Ishikawa (cell line): Measurements from ENCODE around the gene SLC6A3.

Source experiments
- CEBPB ChIP-seq: IDR thresholded peaks from 2 replicates; pipeline ENCODE4 v1.6.1; 2012
- CREB1 ChIP-seq: IDR thresholded peaks from 2 replicates; pipeline ENCODE4 v1.6.1; 2012; ENCODE audit warnings: low read depth
- EGR1 ChIP-seq: IDR thresholded peaks from 2 replicates; pipeline ENCODE4 v1.6.1; 2012
- EP300 ChIP-seq: IDR thresholded peaks from 2 replicates; pipeline ENCODE4 v1.6.1; 2012; ENCODE audit warnings: borderline replicate concordance
- FOXM1 ChIP-seq: IDR thresholded peaks from 2 replicates; pipeline ENCODE4 v1.6.1; 2012; ENCODE audit warnings: low read depth, borderline replicate concordance
- RAD21 ChIP-seq: IDR thresholded peaks from 2 replicates; pipeline ENCODE4 v1.6.1; 2012; ENCODE audit warnings: low read depth
- REST ChIP-seq: IDR thresholded peaks from 2 replicates; pipeline ENCODE4 v1.6.1; 2012; ENCODE audit warnings: low read depth, mild to moderate bottlenecking
- TAF1 ChIP-seq: IDR thresholded peaks from 2 replicates; pipeline ENCODE4 v1.6.1; 2012; ENCODE audit warnings: low read depth, mild to moderate bottlenecking
- TEAD4 ChIP-seq: IDR thresholded peaks from 2 replicates; pipeline ENCODE4 v1.6.1; 2012
- ZBTB7A ChIP-seq: IDR thresholded peaks from 2 replicates; pipeline ENCODE4 v1.6.1; 2012; ENCODE audit warnings: low read depth
- TF ChIP-seq, protein P1 (sequence below): IDR thresholded peaks from 2 replicates; pipeline ENCODE4 v1.6.1; 2012
- TF ChIP-seq, protein P2 (sequence below): IDR thresholded peaks from 2 replicates; pipeline ENCODE4 v1.6.1; 2012

GRCh38 chr5:1400211-1400855 is 44.9 kb downstream of the SLC6A3 start:
- no peak for TF ChIP-seq EP300
- no peak for TF ChIP-seq TEAD4
- no peak for TF ChIP-seq CREB1
- no peak for TF ChIP-seq EGR1
- no peak for TF ChIP-seq RAD21
- no peak for TF ChIP-seq REST
- TF ChIP-seq, protein P1, sequence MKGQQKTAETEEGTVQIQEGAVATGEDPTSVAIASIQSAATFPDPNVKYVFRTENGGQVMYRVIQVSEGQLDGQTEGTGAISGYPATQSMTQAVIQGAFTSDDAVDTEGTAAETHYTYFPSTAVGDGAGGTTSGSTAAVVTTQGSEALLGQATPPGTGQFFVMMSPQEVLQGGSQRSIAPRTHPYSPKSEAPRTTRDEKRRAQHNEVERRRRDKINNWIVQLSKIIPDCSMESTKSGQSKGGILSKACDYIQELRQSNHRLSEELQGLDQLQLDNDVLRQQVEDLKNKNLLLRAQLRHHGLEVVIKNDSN, result no peak
- TF ChIP-seq, protein P2, sequence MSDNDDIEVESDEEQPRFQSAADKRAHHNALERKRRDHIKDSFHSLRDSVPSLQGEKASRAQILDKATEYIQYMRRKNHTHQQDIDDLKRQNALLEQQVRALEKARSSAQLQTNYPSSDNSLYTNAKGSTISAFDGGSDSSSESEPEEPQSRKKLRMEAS, result no peak
- TF ChIP-seq CEBPB, result no peak
- TF ChIP-seq TAF1, result no peak
- no peak for TF ChIP-seq FOXM1
- TF ChIP-seq ZBTB7A, result no peak
